GM21515 (cell line): Measurements from ENCODE around the gene LUZP1.
"Not testable (repeated sequence)": the region's sequence is repeated elsewhere in the genome, so short reads cannot be mapped to it uniquely, and the experiment has no call there.

Experiments used
- ATAC-seq: cut with Tn5 transposase; IDR thresholded peaks from one replicate; pipeline ENCODE4 v1.9.1; 2021; ENCODE audit not compliant: unreplicated experiment

LUZP1 gene

GRCh38 chr1:23188936-23189452 lies 20.3 kb upstream of the LUZP1 start:
- ATAC-seq = not testable (repeated sequence)

- ATAC-seq = no peak
Observed at GRCh38 chr1:23188434-23188884, 19.8 kb upstream of the LUZP1 start.

- ATAC-seq = no peak
Observed at GRCh38 chr1:23187637-23188036, 19.0 kb upstream of the LUZP1 start.

- ATAC-seq = no peak
Observed at GRCh38 chr1:23185381-23185780, 16.7 kb upstream of the LUZP1 start.

- ATAC-seq = no peak
Observed at GRCh38 chr1:23184212-23184934, 15.7 kb upstream of the LUZP1 start.

- ATAC-seq = no peak
Observed at GRCh38 chr1:23179862-23180261, 11.2 kb upstream of the LUZP1 start.

- no peak for ATAC-seq
Observed at GRCh38 chr1:23178950-23179349, 10.3 kb upstream of the LUZP1 start.

GRCh38 chr1:23178414-23178813 lies 9.8 kb upstream of the LUZP1 start:
- no peak for ATAC-seq

- ATAC-seq = peak; percentile 78
Observed at GRCh38 chr1:23177438-23178380, 9.1 kb upstream of the LUZP1 start.

GRCh38 chr1:23177031-23177430 lies 8.4 kb upstream of the LUZP1 start:
- no peak for ATAC-seq

- ATAC-seq = no peak
Observed at GRCh38 chr1:23174426-23175110, 5.9 kb upstream of the LUZP1 start.

- no peak for ATAC-seq
Observed at GRCh38 chr1:23171181-23171755, 2.6 kb upstream of the LUZP1 start.

GRCh38 chr1:23169727-23170335 lies 1.2 kb upstream of the LUZP1 start:
- no peak for ATAC-seq

- ATAC-seq = no peak
Observed at GRCh38 chr1:23169195-23169575, 529 bp upstream of the LUZP1 start.

- ATAC-seq = no peak
Observed at GRCh38 chr1:23168079-23168444, 594 bp downstream of the LUZP1 start.

GRCh38 chr1:23167353-23168078 lies 1.1 kb downstream of the LUZP1 start:
- no peak for ATAC-seq

- ATAC-seq = no peak
Observed at GRCh38 chr1:23166854-23167253, 1.8 kb downstream of the LUZP1 start.

GRCh38 chr1:23163395-23163794 lies 5.3 kb downstream of the LUZP1 start:
- ATAC-seq = no peak

- no peak for ATAC-seq
Observed at GRCh38 chr1:23159963-23160877, 8.4 kb downstream of the LUZP1 start.
